B cell (primary cell): ENCODE measurements around the gene SDHAF4.

ENCODE experiments used
- EZH2 ChIP-seq: IDR thresholded peaks from 2 replicates; pipeline ENCODE4 v1.6.1; 2012; ENCODE audit warnings: borderline replicate concordance, low read depth, mild to moderate bottlenecking, moderate library complexity, low read length; ENCODE audit not compliant: insufficient read depth, poor library complexity, severe bottlenecking
- TF ChIP-seq, protein P1 (sequence below): fragments of 200-600 bp; IDR thresholded peaks from one replicate; pipeline ENCODE4 v1.8.0; 2022; ENCODE audit warnings: antibody characterized with exemption, mild to moderate bottlenecking

DNA sequence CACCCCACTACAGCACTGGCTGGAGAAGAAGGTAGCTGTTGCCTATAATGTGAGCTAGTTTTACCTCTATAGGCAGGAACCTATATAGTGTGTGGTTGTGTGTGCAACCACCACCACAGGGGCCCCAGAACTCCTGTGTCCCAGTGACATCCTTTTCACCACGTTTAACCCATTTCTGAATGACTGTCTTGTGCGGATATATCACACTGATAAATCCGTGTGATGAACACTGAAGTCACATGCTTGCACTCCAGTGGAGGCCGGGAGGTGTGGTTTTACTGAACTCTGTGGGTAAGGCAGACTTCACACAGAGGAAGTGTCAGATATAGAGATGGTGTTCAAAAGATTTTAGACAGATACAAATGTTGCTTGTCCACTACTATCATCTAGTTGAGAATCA lies 32.5 kb downstream of the SDHAF4 start:
- TF ChIP-seq EZH2 = no peak
- TF ChIP-seq, protein P1, sequence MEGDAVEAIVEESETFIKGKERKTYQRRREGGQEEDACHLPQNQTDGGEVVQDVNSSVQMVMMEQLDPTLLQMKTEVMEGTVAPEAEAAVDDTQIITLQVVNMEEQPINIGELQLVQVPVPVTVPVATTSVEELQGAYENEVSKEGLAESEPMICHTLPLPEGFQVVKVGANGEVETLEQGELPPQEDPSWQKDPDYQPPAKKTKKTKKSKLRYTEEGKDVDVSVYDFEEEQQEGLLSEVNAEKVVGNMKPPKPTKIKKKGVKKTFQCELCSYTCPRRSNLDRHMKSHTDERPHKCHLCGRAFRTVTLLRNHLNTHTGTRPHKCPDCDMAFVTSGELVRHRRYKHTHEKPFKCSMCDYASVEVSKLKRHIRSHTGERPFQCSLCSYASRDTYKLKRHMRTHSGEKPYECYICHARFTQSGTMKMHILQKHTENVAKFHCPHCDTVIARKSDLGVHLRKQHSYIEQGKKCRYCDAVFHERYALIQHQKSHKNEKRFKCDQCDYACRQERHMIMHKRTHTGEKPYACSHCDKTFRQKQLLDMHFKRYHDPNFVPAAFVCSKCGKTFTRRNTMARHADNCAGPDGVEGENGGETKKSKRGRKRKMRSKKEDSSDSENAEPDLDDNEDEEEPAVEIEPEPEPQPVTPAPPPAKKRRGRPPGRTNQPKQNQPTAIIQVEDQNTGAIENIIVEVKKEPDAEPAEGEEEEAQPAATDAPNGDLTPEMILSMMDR = no peak
